Endodermal cell (in vitro differentiated cells): ENCODE data around the gene DAPK1. TPM values are rescaled to one million over a fixed set of nuclear protein-coding genes. Genes with fewer than 3 reads are reported as not detected.

Source experiments
- DNase-seq: peaks from one replicate; pipeline ENCODE4 v3.0.0-alpha.2; 2017
- H3K27ac ChIP-seq: 2 replicates; pipeline ENCODE4 v1.5.1; 2013; ENCODE audit warnings: mild to moderate bottlenecking, low read depth, low read length, moderate library complexity
- H3K27me3 ChIP-seq: 2 replicates; pipeline ENCODE4 v1.6.1; 2013; ENCODE audit warnings: mild to moderate bottlenecking, low read length, moderate library complexity; ENCODE audit not compliant: insufficient read depth, control insufficient read depth, poor library complexity, severe bottlenecking
- H3K36me3 ChIP-seq: 2 replicates; pipeline ENCODE4 v1.7.0; 2013; ENCODE audit warnings: mild to moderate bottlenecking, low read length, moderate library complexity; ENCODE audit not compliant: control insufficient read depth, insufficient read depth
- H3K4me1 ChIP-seq: one replicate; pipeline ENCODE4 v1.7.0; 2013; ENCODE audit warnings: low read length; ENCODE audit not compliant: control insufficient read depth, insufficient read depth
- H3K4me3 ChIP-seq: 2 replicates; pipeline ENCODE4 v1.5.1; 2013; ENCODE audit warnings: mild to moderate bottlenecking, low read length, moderate library complexity
- H3K9ac ChIP-seq: 2 replicates; pipeline ENCODE4 v1.6.1; 2013; ENCODE audit warnings: mild to moderate bottlenecking, low read length, moderate library complexity; ENCODE audit not compliant: poor library complexity, severe bottlenecking; ENCODE audit errors: extremely low read depth
- H3K9me3 ChIP-seq: 2 replicates; pipeline ENCODE4 v1.6.1; 2013; ENCODE audit warnings: mild to moderate bottlenecking, low read length, moderate library complexity; ENCODE audit not compliant: control insufficient read depth
- H3K27ac Mint-ChIP-seq: 2 replicates; pipeline ENCODE4 v1.8.0; 2020; ENCODE audit warnings: mixed read lengths
- H3K27me3 Mint-ChIP-seq: 2 replicates; pipeline ENCODE4 v1.8.0; 2021; ENCODE audit warnings: mild to moderate bottlenecking, mixed read lengths; ENCODE audit not compliant: insufficient read depth
- H3K36me3 Mint-ChIP-seq: 2 replicates; pipeline ENCODE4 v1.8.0; 2020; ENCODE audit warnings: low read depth, mixed read lengths
- H3K4me1 Mint-ChIP-seq: 2 replicates; pipeline ENCODE4 v1.8.0; 2020; ENCODE audit warnings: mixed read lengths
- H3K4me3 Mint-ChIP-seq: 2 replicates; pipeline ENCODE4 v1.8.0; 2020; ENCODE audit warnings: mild to moderate bottlenecking, moderate library complexity, mixed read lengths
- H3K9me3 Mint-ChIP-seq: 2 replicates; pipeline ENCODE4 v1.8.0; 2020; ENCODE audit warnings: mild to moderate bottlenecking, mixed read lengths
- CTCF ChIP-seq: fragments of 200-600 bp; sonication (generic); conservative IDR thresholded peaks from 2 replicates; pipeline ENCODE4 v1.5.0; 2021; ENCODE audit warnings: antibody characterized with exemption, mild to moderate bottlenecking
- WGBS, 2 experiments: methylation state at CpG; one replicate each; pipeline versions ENCODE4 v1.1.5 to v1.1.7; 2013; ENCODE audit warnings: missing lambda C conversion rate in 2 of 2, mixed read lengths in 1 of 2; ENCODE audit not compliant: insufficient coverage in 1 of 2, insufficient read length in 1 of 2; 5-methylcytosine and 5-hydroxymethylcytosine counted together
- total RNA-seq, 2 donors: library from RNA; stranded (reverse); fragmentation: NEBNext Ultra II Directional in 1 of 2; extraction: Animal tissue kit (Norgen Biotek cat#: 25700) in 1 of 2; gene quantifications; 2 replicates in 1 of 2; 3 replicates in 1 of 2; pipeline ENCODE4 v1.2.1, GENCODE V29; 2021

The DAPK1 gene
- total RNA-seq, 2 donors from 2014 or later, result 117 to 139 TPM

DNA sequence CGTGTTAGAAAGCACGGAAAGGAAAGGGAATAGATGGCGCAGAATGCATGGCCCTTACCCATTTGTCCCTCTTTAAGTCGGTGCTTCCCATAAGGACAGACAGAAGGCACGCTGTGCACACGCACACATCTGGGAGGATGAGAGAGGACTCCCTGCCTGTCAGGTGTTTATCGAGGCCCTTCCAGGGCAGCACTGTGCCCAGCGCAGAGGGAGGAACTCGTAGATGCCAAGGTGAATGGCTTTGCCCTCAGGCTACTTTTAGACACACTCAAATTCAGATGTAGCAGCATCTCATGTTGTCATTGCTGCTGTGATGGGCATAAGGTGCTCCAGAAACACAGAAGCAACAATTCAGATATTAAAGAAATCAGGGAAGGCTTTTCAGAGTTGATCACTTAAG lies 158.1 kb downstream of the DAPK1 start:
- H3K4me1 Mint-ChIP-seq, result peaks cover 9% of the 10 kb centered on the region
- Histone ChIP-seq H3K4me1 (no peaks in the 10 kb centered on the region), H3K9ac (no peak overlapping the region), H3K36me3 (peaks cover 73% of the 10 kb centered on the region), H3K27ac (no peak overlapping the region), H3K9me3 (no peaks in the 10 kb centered on the region), H3K4me3 (no peak overlapping the region), H3K27me3 (no peaks in the 10 kb centered on the region)
- DNase-seq, result no peak
- H3K27ac Mint-ChIP-seq, result peak overlapping the region; percentile 14
- no peaks in the 10 kb centered on the region for H3K27me3 Mint-ChIP-seq
- WGBS, 2 experiments, result 92 to 99% methylated on average over 9 of the region's 9 CpGs
- H3K36me3 Mint-ChIP-seq, result peaks cover 75% of the 10 kb centered on the region
- H3K4me3 Mint-ChIP-seq, result no peak overlapping the region
- no peak for TF ChIP-seq CTCF
- H3K9me3 Mint-ChIP-seq, result no peaks in the 10 kb centered on the region

GRCh38 chr9:87656485-87656884 lies 158.8 kb downstream of the DAPK1 start:
- no peak for TF ChIP-seq CTCF
- Mint-ChIP-seq H3K27me3 (no peaks in the 10 kb centered on the region), H3K4me3 (no peak overlapping the region), H3K27ac (peak overlapping the region; percentile 52), H3K4me1 (peaks cover 9% of the 10 kb centered on the region), H3K9me3 (no peaks in the 10 kb centered on the region), H3K36me3 (peaks cover 75% of the 10 kb centered on the region)
- H3K9ac ChIP-seq, result no peak overlapping the region
- peaks cover 66% of the 10 kb centered on the region for H3K36me3 ChIP-seq
- no peak for DNase-seq
- H3K9me3 ChIP-seq, result no peaks in the 10 kb centered on the region
- no peak overlapping the region for H3K4me3 ChIP-seq
- WGBS, 2 experiments, result 94 to 96% methylated on average over 5 to 8 of the region's 8 CpGs
- H3K27me3 ChIP-seq, result no peaks in the 10 kb centered on the region
- no peak overlapping the region for H3K27ac ChIP-seq
- H3K4me1 ChIP-seq, result no peaks in the 10 kb centered on the region

DNA sequence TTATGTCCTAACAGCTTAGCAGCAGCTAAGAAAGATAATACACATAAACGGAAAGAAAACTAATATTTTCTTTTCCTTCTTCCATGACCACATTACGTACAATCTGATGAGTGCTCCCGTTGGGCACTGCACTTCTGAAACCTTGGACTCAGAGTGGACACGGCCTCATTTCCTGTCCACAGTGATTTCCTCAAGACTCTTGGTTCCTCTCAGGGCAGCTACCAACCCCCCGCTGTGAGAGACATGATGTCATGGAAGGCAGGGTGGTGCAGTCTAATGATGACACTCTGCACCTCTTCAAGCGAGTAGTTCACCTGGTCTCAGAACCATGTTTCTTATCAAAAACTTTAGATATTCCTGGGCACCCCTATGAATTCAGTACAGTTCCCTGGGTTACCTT lies 159.5 kb downstream of the DAPK1 start:
- H3K36me3 ChIP-seq, result peaks cover 64% of the 10 kb centered on the region
- H3K4me3 ChIP-seq, result no peak overlapping the region
- 95 to 98% methylated on average over 5 to 6 of the region's 6 CpGs for WGBS, 2 experiments
- no peaks in the 10 kb centered on the region for H3K27me3 ChIP-seq
- TF ChIP-seq CTCF, result no peak
- Mint-ChIP-seq H3K4me3 (no peak overlapping the region), H3K36me3 (peaks cover 75% of the 10 kb centered on the region), H3K9me3 (no peaks in the 10 kb centered on the region), H3K27me3 (no peaks in the 10 kb centered on the region), H3K27ac (peak overlapping the region; percentile 58), H3K4me1 (peaks cover 9% of the 10 kb centered on the region)
- DNase-seq, result peak; percentile 22
- no peaks in the 10 kb centered on the region for H3K4me1 ChIP-seq
- H3K9ac ChIP-seq, result no peak overlapping the region
- no peak overlapping the region for H3K27ac ChIP-seq
- H3K9me3 ChIP-seq, result no peaks in the 10 kb centered on the region
